Adrenal gland (tissue), 12 donors: ENCODE measurements around the gene SIM2. TPM values are rescaled to one million over a fixed set of nuclear protein-coding genes. Genes with fewer than 3 reads are reported as not detected.
A peak's percentile ranks its signal among the peaks of the same experiment; 100 is the strongest.

Experiments used
- DNase-seq, 7 donors: peaks; one replicate each; pipeline ENCODE4 v3.0.0-alpha.2; 2019 to 2020
- H3K27ac ChIP-seq, 5 donors: fragments of 200-600 bp; sonication (generic) in 4 of 5; 1 replicate in 3 of 5; 2 replicates in 2 of 5; pipeline versions ENCODE4 v1.5.1 to v1.8.0; 2016 to 2020; ENCODE audit warnings: mild to moderate bottlenecking in 1 of 5
- H3K27me3 ChIP-seq: fragments of 200-600 bp; 2 replicates; pipeline ENCODE4 v1.8.0; 2021
- H3K36me3 ChIP-seq, 2 donors: fragments of 200-600 bp; replicated peaks in 1 of 2; 1 replicate in 1 of 2; 2 replicates in 1 of 2; pipeline versions ENCODE4 v1.5.1 to v1.8.0; 2018 to 2022
- H3K4me1 ChIP-seq, 2 donors: fragments of 200-600 bp; replicated peaks in 1 of 2; 1 replicate in 1 of 2; 2 replicates in 1 of 2; pipeline versions ENCODE4 v1.5.1 to v1.8.0; 2018 to 2021
- H3K4me3 ChIP-seq, 4 donors: fragments of 200-600 bp; sonication (generic) in 3 of 4; one replicate each; pipeline ENCODE4 v1.5.1; 2016 to 2018
- H3K9me3 ChIP-seq, 3 donors: fragments of 200-600 bp; sonication (generic) in 1 of 3; replicated peaks in 1 of 3; 1 replicate in 2 of 3; 2 replicates in 1 of 3; pipeline versions ENCODE4 v1.5.1 to v1.8.0; 2016 to 2021
- POLR2A ChIP-seq, 2 donors: fragments of 450-650 bp; IDR thresholded peaks; one replicate each; pipeline ENCODE4 v1.6.1; 2017; ENCODE audit warnings: antibody characterized with exemption in 2 of 2, mild to moderate bottlenecking in 2 of 2, moderate library complexity in 1 of 2
- WGBS, 4 donors: extraction: QIAGEN DNeasy Blood & Tissue Kit in 2 of 4; methylation state at CpG; one replicate each; pipeline versions ENCODE4 v1.1.5 to v1.1.7; 2013 to 2017; 5-methylcytosine and 5-hydroxymethylcytosine counted together
- intact Hi-C, 2 donors: fragments of 100-400 bp; cut with DNase I; formaldehyde crosslinking; loops; one replicate each; pipeline versions ENCODE4 v1.14.1 to v1.15.0; 2022 to 2023
- polyA plus RNA-seq, 3 donors: library from polyadenylated mRNA; stranded (reverse); fragments of 200-250 nt in 2 of 3; fragments of 350-450 nt in 1 of 3; fragmentation: Illumina TruSeq in 1 of 3; extraction: RNeasy Lipid Tissue Mini Kit (QIAGEN cat#74804) in 1 of 3; gene quantifications; one replicate each; pipeline ENCODE4 v1.2.3, GENCODE V29; 2013 to 2014
- total RNA-seq, 9 donors: library from RNA; depleted of rRNA in 4 of 9; stranded (reverse); fragments of >200 nt in 4 of 9; fragments of 120-200 nt in 1 of 9; fragmentation: NEBNext Ultra II Directional in 1 of 9; extraction: Animal tissue kit (Norgen Biotek cat#: 25700) in 1 of 9; gene quantifications; one replicate each; pipeline versions ENCODE4 v1.1.0 to v1.2.4, GENCODE V29; 2013 to 2023
- TF ChIP-seq, protein P1 (sequence below), 6 experiments: fragments of 450-650 bp in 4 of 6; fragments of 200-600 bp in 2 of 6; sonication (generic) in 1 of 6; IDR thresholded peaks; 1 replicate in 5 of 6; 2 replicates in 1 of 6; pipeline versions ENCODE4 v1.5.1 to v1.8.0; 2016 to 2021; ENCODE audit warnings: antibody characterized with exemption in 6 of 6, mild to moderate bottlenecking in 2 of 6, moderate library complexity in 1 of 6
- donor health status: healthy with polysubstance abuse.
- donor health status: Bipolar disorder and iron deficiency.
- donor health status: DM: yes; HTN: yes; CAD: no.
- donor health status: DM: no; HTN: no; CAD: no.
- donor health status: DM: no; HTN: no; CAD: no.
- donor health status: DM: yes; HTN: yes; CAD: no.

The SIM2 gene
- total and polyA plus RNA-seq, 12 donors: 0.03 to 0.55 (median 0.15) TPM; not detected in 5

DNA sequence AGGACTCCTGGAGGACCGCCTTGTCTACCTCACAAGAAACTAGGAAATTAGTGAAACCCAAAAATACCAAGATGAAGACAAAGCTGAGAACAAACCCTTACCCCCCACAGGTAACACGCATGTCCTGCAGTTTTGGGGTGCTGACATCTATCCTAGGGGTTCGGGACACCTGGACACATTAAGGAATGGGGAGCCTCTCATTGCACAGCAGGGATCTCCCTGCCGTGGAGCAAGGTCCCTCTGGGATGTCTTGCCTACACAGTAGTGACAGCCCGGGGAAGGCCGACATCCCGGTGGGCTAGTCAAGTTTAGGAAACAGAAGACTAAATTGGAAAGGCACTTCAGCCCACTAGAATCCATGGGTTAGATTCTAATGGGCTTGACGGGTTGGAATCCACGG, 44.5 kb downstream of the SIM2 start:
- Histone ChIP-seq H3K4me3 (no peak overlapping the region), H3K27ac (no peak overlapping the region), H3K36me3 (no peaks in the 10 kb centered on the region), H3K4me1 (peaks cover 0 to 3% of the 10 kb centered on the region in 2 donors), H3K9me3 (no peaks in the 10 kb centered on the region), H3K27me3 (peaks cover 5% of the 10 kb centered on the region)
- WGBS, 4 donors: 92 to 96% (median 95%) methylated on average over 7 to 9 of the region's 9 CpGs
- no peak for TF ChIP-seq POLR2A (IDR thresholded peaks at IDR 0.05)
- TF ChIP-seq, protein P1, sequence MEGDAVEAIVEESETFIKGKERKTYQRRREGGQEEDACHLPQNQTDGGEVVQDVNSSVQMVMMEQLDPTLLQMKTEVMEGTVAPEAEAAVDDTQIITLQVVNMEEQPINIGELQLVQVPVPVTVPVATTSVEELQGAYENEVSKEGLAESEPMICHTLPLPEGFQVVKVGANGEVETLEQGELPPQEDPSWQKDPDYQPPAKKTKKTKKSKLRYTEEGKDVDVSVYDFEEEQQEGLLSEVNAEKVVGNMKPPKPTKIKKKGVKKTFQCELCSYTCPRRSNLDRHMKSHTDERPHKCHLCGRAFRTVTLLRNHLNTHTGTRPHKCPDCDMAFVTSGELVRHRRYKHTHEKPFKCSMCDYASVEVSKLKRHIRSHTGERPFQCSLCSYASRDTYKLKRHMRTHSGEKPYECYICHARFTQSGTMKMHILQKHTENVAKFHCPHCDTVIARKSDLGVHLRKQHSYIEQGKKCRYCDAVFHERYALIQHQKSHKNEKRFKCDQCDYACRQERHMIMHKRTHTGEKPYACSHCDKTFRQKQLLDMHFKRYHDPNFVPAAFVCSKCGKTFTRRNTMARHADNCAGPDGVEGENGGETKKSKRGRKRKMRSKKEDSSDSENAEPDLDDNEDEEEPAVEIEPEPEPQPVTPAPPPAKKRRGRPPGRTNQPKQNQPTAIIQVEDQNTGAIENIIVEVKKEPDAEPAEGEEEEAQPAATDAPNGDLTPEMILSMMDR (IDR thresholded peaks at IDR 0.05): no peak
- DNase-seq: no peak
- intact Hi-C loops: loop anchor here in 1 of 2 donors (10.0 kb wide), 1 partner anchor 181 kb away; no protein-coding TSS in a partner anchor

DNA sequence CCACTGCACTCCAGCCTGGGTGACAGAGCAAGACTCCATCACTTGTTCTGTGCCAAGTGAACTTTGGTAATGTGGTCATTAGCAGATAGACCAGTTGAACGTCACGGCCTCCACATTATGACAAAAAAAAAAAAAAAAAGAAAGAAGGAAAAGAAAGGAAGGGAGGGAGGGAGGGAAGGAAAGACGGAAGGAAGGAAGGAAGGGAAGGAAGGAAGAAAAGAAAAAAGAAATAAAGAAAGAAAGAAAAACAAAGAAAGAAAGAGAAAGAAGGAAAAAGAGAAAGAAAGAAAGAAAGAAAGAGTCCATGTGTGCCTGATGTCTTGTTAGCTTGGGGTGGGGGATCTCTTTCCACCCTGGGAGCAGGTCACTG, 45.3 kb downstream of the SIM2 start:
- H3K4me3 ChIP-seq: no peak overlapping the region
- peaks cover 5% of the 10 kb centered on the region for H3K27me3 ChIP-seq
- H3K27ac ChIP-seq: no peak overlapping the region
- TF ChIP-seq, protein P1 (IDR thresholded peaks at IDR 0.05): no peak
- TF ChIP-seq POLR2A (IDR thresholded peaks at IDR 0.05): no peak
- intact Hi-C loops: loop anchor here in 1 of 2 donors (10.0 kb wide), 1 partner anchor 181 kb away; no protein-coding TSS in a partner anchor
- no peak for DNase-seq
- H3K36me3 ChIP-seq: no peaks in the 10 kb centered on the region
- WGBS, 4 donors: 88 to 96% (median 91%) methylated on average over 3 of the region's 3 CpGs
- no peaks in the 10 kb centered on the region for H3K9me3 ChIP-seq
- peaks cover 0 to 3% of the 10 kb centered on the region in 2 donors for H3K4me1 ChIP-seq

DNA sequence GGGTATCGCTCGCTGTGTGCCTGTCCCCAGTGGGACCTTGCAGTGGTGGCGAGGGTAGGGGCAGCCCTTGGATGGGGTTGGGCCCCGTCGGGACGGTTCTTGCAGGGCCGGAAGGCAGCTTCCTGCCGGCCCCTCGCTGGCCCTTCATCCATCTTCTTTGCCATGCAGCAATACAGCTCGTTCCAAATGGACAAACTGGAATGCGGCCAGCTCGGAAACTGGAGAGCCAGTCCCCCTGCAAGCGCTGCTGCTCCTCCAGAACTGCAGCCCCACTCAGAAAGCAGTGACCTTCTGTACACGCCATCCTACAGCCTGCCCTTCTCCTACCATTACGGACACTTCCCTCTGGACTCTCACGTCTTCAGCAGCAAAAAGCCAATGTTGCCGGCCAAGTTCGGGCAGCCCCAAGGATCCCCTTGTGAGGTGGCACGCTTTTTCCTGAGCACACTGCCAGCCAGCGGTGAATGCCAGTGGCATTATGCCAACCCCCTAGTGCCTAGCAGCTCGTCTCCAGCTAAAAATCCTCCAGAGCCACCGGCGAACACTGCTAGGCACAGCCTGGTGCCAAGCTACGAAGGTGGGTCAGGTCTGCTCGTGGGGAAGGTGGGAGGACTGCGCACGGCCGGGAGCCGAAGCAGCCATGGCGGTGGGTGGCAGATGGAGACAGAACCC, 45.8 kb downstream of the SIM2 start:
- Histone ChIP-seq H3K9me3 (no peaks in the 10 kb centered on the region), H3K4me1 (peaks cover 0 to 3% of the 10 kb centered on the region in 2 donors), H3K27me3 (peaks cover 5% of the 10 kb centered on the region), H3K27ac (no peak overlapping the region), H3K36me3 (no peaks in the 10 kb centered on the region), H3K4me3 (no peak overlapping the region)
- intact Hi-C loops: loop anchor here (5.0 to 10.0 kb wide), 2 partner anchors 113 to 180 kb away; no protein-coding TSS in a partner anchor
- peak in 4 of 7 donors; percentile 36 to 51 (median 42) for DNase-seq
- WGBS, 4 donors: 49 to 67% (median 60%) methylated on average over 19 to 30 of the region's 30 CpGs
- TF ChIP-seq POLR2A (IDR thresholded peaks at IDR 0.05): no peak
- TF ChIP-seq, protein P1 (IDR thresholded peaks at IDR 0.05): no peak

DNA sequence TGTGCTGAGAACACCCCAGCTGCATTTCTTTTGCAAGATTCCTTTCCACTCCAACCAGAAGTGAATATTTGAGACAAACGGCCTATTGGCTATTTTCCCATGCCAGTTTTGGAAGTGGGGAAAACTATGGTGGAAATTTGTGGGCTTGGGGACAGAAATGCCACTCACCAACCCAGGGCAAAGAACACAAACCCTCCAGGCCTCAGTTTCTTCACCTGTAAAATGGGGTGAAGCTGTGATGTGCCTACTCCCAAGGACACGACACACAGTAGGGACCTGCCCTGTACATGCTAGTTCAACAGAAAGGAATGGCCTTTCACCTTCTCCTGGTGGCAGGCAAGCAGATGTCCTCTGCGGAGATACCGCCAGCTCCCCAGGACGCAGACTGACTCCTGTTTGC, 46.5 kb downstream of the SIM2 start:
- Histone ChIP-seq H3K27ac (no peak overlapping the region), H3K36me3 (no peaks in the 10 kb centered on the region), H3K9me3 (no peaks in the 10 kb centered on the region), H3K4me3 (no peak overlapping the region), H3K27me3 (peaks cover 5% of the 10 kb centered on the region), H3K4me1 (peaks cover 0 to 3% of the 10 kb centered on the region in 2 donors)
- no peak for DNase-seq
- no peak for TF ChIP-seq POLR2A (IDR thresholded peaks at IDR 0.05)
- TF ChIP-seq, protein P1 (IDR thresholded peaks at IDR 0.05): no peak
- intact Hi-C loops: loop anchor here (5.0 to 10.0 kb wide), 2 partner anchors 112 to 179 kb away; no protein-coding TSS in a partner anchor
- 86 to 93% (median 89%) methylated on average over 5 of the region's 5 CpGs for WGBS, 4 donors
